HG02642 (cell line): ENCODE measurements around the gene ELMO2.

Experiments
- ATAC-seq: cut with Tn5 transposase; IDR thresholded peaks from one replicate; pipeline ENCODE4 v1.9.1; 2021; ENCODE audit warnings: mild to moderate bottlenecking; ENCODE audit not compliant: unreplicated experiment, poor library complexity

ELMO2 gene

DNA sequence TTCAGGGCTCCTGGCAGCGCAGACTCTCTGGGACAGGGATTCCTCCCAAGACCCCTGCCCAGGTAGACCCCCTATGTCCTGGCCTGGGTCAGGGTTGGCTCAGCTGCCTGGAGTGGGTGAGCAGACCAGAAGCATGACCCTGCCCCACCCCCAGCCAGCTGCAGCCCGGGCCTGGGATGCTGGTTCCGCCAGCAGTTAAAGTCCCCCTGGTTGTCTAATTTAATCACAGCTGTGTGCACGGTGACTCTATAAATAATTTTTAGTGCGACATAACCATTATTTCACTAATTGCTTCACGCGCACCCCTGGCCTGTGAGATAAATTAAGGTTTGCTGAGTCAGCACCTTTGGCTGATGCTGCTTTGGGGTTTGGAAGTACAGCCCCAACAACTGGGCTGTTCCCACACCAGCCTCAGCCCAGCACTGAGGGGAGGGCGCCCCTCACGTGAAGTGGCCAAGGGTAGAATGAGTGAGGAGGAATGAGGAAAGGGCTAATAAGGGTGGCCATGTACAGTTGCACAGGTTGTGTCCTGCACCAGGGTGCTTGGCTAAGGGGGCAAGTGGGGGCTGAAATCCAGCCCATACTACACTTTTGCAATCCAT, 72.0 kb downstream of the ELMO2 start:
- ATAC-seq = no peak

DNA sequence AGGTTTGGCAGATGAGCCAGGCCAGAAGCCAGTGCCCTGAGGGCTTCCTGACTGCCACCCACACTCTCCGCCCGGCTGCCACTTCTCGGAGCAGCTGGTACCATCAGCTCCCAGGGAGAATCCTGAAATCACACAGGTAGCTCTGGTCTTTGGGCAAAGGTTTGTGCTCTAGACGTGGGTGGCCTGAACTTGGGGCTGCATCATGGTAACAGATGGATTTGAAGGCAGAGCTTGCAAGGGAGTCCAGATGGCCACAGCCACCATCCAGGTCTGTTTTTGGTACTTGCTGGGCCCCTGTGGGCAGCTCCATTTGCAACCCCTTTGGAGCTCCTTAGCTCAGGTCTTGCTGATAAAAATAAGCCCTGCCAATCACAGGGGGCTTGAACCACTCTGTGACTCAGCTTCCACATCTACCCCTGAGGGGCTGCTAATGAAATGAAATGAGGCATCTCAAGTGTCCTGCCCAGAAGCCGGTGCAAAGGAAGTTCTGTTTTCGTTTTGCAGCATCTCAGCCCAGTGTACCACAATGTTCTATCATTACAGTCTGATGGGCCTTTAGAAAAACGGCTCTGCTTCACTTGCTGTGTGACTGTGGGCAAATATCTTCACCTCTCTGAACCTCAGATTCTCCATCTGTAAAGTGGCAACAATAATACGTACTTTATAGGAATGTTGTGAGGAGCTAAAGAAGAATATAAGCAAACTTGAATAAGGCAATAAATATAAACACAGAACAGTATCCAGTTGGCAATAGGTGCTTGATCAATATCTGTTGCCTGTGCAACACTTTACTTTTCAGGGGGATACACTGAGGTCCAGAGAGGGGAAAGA, 73.0 kb downstream of the ELMO2 start:
- no peak for ATAC-seq

- no peak for ATAC-seq
These were observed 73.8 kb downstream of the ELMO2 start for GRCh38 chr20:46332373-46333160.

- ATAC-seq = no peak
These were observed 74.6 kb downstream of the ELMO2 start for GRCh38 chr20:46331611-46332361.

DNA sequence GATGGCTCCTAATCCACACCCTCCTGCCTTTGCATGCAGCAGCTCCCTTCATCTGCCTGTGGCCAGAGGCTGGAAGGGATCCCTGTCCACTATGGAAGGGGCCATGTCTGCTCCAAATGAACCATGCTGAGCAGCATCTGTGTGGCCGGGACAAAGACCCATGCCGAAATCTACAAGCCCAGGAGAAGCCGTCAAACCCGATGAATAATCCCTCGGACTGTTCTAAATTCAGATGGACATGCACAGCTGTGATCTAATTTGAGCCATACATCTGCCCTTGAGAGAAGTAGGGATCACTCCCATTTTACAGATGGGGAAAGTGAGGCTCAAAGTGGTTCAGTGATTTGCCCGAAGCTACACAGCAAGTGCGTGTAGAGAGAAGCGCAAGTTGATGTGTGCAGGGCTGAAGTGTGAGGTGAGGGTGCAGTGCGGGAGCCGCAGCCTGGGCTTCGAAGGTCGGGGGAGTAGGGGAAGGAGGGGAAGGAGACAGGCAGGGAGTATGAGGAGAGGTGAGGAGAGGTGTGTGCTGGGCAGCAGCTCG, 75.5 kb downstream of the ELMO2 start:
- no peak for ATAC-seq

DNA sequence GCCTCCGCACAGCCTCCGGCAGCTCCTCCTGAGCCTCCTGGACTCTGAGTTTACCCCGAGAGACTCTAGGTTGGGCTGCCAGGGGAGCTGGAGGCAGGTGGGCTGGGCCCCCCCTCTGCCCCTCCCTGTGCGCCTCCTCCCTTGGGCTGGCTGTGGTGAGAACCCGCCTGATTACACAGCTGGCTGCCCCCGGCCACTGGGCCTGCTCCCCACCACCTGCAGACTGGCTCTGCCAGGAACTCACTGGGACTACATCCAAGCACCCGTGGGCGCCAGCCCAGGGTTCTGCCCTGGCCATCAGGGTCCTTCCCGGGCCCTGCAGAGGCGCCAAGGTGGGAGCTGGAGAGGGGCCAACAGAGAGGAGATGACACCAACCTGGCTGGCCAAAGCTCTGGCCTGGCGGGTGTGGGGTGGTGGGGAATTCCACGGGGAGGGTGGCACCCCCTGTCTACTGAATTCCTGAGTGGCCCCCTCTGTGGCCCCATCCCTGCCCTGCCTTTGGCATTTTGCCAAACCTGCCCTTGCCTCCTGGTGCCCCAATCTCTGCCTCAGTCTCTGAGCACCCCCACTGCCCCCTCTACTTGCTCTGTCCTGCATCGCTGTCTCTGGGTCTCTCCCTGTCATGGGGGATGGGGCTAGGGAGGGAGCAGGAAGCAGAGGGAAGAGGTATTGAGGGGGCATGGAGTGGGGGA, 76.2 kb downstream of the ELMO2 start:
- ATAC-seq = no peak

- ATAC-seq = no peak
These were observed 78.1 kb downstream of the ELMO2 start for GRCh38 chr20:46328200-46328882.

DNA sequence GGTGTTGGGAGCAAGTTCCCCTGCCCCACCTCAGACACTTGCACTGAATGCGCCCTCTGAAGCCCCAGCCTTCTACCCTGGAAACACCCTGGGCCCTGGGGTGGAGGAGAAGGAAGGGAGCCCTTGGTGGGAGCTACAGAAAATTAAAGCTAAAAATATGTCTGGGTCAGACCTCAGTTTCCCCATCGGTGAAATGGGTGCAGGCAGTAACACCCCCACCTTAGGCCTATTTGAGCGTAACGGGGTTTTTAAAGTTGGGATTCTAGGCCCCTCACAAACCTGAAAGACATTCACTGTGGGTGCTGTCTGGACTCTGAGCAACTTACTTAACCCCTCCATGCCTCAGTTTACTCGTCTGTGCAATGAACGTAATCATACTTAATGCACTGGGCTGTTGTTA, 78.9 kb downstream of the ELMO2 start:
- no peak for ATAC-seq

- ATAC-seq = no peak
These were observed 80.6 kb downstream of the ELMO2 start for GRCh38 chr20:46325789-46326188.

DNA sequence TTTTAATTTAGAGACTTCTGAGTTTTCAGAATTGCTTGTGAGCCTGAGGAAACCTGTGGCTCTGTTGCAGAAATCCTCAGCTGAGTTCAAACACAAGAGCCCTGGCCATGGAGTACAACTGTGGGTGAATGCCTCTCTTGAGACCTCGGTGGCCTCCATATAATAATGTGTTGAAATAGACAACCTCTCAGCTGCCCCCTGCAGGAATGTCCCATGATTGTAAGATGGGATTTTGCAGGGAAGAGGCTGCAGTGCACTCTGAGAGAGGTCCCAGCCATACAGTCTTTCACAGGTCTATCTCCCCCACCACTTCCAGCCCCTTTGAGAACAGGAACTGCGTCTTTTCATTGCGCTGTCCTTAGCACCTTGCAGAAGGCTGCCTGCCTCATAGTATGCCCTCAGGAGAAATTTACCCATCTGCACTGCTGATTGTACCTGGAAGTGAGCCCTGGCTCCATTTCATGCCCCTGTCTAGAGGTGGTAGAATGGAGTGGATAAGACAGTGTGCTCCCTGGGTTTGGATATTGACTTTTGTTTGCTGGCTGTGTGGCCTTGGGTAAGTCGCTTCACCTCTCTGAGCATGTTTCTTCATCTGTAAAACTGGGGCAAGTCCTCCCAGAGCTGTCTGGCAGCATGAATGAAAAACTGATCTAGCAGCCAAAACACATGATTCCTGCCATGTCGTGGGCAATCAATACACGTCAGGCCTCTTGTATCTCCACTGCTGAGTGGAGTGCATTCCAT, 81.3 kb downstream of the ELMO2 start:
- no peak for ATAC-seq

DNA sequence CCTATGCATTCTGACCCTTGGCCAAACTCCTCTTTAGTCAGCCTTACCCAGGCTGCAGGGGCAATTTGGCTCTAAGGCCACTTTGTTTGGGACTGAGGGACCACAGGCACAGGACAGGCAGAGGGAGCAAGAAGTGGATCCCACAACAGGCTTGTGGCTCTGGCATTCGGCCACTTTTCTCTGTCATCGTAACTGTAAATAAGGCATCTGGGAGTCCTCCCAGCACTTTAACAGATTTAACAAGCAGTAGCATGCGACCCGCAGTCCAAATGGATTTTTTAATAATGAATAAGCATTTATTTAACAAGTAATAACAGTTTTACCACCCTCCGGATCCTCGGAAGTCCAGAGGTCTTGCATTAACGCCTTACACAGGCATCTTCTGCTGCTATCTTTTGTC, 82.0 kb downstream of the ELMO2 start:
- ATAC-seq = no peak

GRCh38 chr20:46323557-46323956, 82.9 kb downstream of the ELMO2 start:
- no peak for ATAC-seq

DNA sequence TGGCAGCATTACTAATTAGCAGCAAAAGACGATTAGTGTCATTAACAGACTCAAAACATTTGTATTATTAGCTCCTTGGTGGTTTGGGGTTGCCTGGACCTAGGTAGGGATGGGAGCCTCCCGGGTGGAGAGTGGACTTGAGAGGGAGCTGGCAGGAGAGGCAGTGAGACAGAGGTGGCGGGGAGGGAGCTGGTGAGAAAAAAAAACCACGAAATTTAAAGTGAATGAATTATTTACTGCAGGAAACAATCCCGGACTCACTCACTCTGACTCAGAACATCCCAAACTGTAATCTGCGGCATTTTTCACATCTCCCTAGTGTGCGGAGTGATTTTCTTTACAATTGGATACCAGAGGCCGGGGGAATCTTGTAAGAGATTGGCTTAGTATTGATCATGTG, 83.8 kb downstream of the ELMO2 start:
- no peak for ATAC-seq

DNA sequence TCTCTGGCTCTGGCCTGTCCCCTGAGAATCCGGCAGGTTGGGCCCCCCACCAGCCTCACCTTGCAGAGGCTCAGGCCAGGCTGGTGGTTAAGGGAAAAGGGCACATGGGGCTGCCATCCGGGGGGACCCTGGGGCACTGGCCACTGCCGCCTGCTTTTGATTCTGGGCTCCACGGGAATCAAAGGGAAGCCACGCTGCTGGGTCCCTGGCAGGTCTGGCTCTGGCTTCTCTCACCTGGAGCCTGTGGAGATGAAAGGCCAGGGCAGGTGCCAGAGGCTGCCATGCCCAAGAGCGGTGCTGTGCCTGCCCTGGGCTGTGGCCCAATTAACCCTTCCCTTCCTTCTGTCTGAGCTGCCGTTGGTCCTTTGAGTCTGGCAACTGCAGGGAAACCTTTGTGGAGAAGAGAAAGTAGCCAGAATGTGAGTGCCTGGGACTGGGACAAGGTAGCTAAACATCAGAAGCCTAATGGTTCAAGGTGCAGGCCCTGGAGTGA, 88.7 kb downstream of the ELMO2 start:
- ATAC-seq = no peak

DNA sequence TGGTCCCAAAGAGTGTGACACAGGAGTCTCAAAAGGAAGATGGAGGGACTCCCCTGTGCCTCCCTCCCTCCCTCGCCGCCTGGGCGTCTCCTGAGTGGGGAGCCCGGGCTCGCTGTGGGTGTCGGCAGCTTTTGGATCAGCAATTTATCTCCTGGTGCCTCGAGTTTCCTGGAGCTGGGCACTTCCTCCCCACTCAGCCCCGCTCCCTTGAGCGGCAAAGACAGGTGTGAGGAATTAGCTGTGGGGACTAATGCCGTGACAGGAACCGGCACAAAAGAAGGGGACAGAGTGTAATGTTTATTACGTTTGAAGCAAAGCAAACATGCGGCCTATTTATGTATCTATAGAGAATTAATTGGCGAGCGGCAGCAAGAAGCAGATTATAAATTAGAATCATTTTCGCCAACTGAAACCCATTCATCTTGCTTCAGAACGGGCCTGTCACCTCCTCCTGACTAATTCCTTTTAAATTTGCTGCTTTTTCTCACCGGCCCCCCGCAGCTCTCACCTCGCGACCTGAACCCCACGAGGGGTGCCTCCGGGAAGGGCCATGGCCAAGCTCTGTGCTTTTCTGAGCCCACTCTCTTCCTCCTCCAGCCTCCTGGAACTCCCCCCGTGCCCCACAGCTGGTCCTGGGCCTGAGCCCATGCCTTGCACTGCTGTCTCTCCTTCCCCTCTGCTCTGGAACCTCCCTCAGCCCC, 89.3 kb downstream of the ELMO2 start:
- ATAC-seq = no peak
